Astrocyte (in vitro differentiated cells and primary cell): ENCODE measurements around the gene EEF1AKMT3.

Source experiments
- CTCF ChIP-seq: IDR thresholded peaks from 2 replicates; pipeline ENCODE4 v1.5.1; 2011; ENCODE audit warnings: low read depth, mild to moderate bottlenecking, inconsistent platforms, low read length, moderate library complexity; ENCODE audit not compliant: insufficient read depth
- EZH2 ChIP-seq: IDR thresholded peaks from 2 replicates; pipeline ENCODE4 v1.6.1; 2012; ENCODE audit warnings: mild to moderate bottlenecking, low read length, inconsistent platforms; ENCODE audit not compliant: insufficient read depth

- TF ChIP-seq CTCF, result no peak
- TF ChIP-seq EZH2, result no peak
These were observed 8.3 kb upstream of the EEF1AKMT3 start for GRCh38 chr12:57763881-57764661.
